ENCODE data around the gene OLA1. TPM values are rescaled to one million over a fixed set of nuclear protein-coding genes. Genes with fewer than 3 reads are reported as not detected.

Gene OLA1
- total and polyA plus RNA-seq, 2 of the 13 experiments (the other 11 are each of a cell fraction or from before 2014, with no cell fraction given) = 153 to 241 TPM

DNA sequence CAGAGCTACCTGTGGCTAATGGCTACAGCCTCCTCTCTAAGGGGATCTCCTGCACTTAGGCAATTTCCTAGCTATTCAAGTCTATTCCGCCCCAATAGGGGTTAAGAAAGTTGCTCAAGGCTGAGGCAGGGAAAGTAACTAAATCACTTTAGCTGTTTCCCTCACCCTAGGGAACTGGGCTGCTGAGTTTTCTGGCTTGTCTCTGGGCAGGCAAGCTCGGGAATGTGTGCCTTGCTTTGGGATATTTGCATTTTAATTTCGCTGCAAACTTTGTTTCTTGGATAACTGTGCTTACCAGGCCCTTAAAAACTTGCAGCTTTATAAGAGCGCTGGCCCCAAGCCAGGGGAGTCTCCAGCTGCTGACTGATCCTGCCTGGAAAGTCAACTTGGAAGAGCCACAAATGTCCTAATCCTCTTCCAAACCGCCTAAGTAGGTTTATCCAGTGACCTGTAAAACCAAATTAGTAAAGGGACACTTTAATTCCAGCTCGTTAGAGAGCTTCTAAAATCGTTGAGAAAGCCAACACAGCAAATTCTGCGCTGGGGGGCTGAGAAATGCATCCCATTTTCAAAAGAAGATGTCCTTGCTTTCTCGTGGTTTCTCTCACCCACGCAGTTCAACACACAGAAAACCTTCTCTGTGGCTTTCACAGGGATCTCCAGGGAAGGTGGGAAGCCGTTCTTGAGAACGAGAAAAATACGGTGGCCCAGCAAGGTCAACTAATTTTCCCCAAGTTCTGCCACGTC, 223.6 kb downstream of the OLA1 start (continued):
- TF ChIP-seq ZNF501 (CRISPR knock-in tag; IDR thresholded peaks at IDR 0.05) (0 out of 2 replicates have a peak, but pooled peaks have one; percentile 11), ZFX (CRISPR knock-in tag; IDR thresholded peaks at IDR 0.05; ENCODE audit: low read depth) (peak; percentile 35; the same call in 1 of the 2 replicates), ZSCAN30 (CRISPR knock-in tag; IDR thresholded peaks at IDR 0.05) (no peak), ARHGAP35 (CRISPR knock-in tag; IDR thresholded peaks at IDR 0.05; ENCODE audit: borderline replicate concordance) (0 out of 2 replicates have a peak, but pooled peaks have one; percentile 23), MAFF (IDR thresholded peaks at IDR 0.05; ENCODE audit: low read depth, low read length) (0 out of 2 replicates have a peak, but pooled peaks have one; percentile 1), ZNF317 (CRISPR knock-in tag; IDR thresholded peaks at IDR 0.05) (no peak), ZNF775 (CRISPR knock-in tag; IDR thresholded peaks at IDR 0.05; ENCODE audit: borderline replicate concordance) (no peak), JARID2 (CRISPR knock-in tag; IDR thresholded peaks at IDR 0.05; ENCODE audit: insufficient replicate concordance) (no peak), TAF1 (CRISPR knock-in tag; IDR thresholded peaks at IDR 0.05) (peak; percentile 32; the same call in 1 of the 2 replicates), ZNF124 (CRISPR knock-in tag; IDR thresholded peaks at IDR 0.05) (no peak), ZNF510 (CRISPR knock-in tag; IDR thresholded peaks at IDR 0.05; ENCODE audit: low read depth) (no peak), RELA (CRISPR knock-in tag; IDR thresholded peaks at IDR 0.05) (no peak)
- TF ChIP-seq, protein P1, sequence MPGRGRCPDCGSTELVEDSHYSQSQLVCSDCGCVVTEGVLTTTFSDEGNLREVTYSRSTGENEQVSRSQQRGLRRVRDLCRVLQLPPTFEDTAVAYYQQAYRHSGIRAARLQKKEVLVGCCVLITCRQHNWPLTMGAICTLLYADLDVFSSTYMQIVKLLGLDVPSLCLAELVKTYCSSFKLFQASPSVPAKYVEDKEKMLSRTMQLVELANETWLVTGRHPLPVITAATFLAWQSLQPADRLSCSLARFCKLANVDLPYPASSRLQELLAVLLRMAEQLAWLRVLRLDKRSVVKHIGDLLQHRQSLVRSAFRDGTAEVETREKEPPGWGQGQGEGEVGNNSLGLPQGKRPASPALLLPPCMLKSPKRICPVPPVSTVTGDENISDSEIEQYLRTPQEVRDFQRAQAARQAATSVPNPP (CRISPR knock-in tag; IDR thresholded peaks at IDR 0.05) = 0 out of 2 replicates have a peak, but pooled peaks have one; percentile 27

Data from HepG2 (cell line).